Occipital lobe (tissue), 2 donors: ENCODE measurements around the gene SAMD10. TPM values are rescaled to one million over a fixed set of nuclear protein-coding genes. Genes with fewer than 3 reads are reported as not detected.

Source experiments
- small RNA-seq: library from RNA; depleted of rRNA; stranded (forward); fragments of <200 nt; gene quantifications from one replicate; pipeline ENCODE3, GENCODE V24; 2014
- total RNA-seq: library from RNA; depleted of rRNA; stranded (reverse); fragments of >200 nt; gene quantifications from one replicate; pipeline ENCODE4 v1.2.3, GENCODE V29; 2014

SAMD10 gene
- total RNA-seq, 1 donor from 2014 or later: 6.4 TPM

Small RNAs within 50 kb of the gene (small RNA-seq; reads per million reads assigned to genes)
- not detected for gene MIR647

Other genes with a start within 250 kb of the SAMD10 start
- 1.7 TPM for gene LIME1, start 243.0 kb downstream of the SAMD10 start, total RNA-seq
- gene SLC2A4RG, start 239.9 kb downstream of the SAMD10 start, total RNA-seq: 2.8 TPM
- gene ZBTB46, start 148.4 kb downstream of the SAMD10 start, total RNA-seq: 21.5 TPM
- gene ABHD16B, start 118.1 kb downstream of the SAMD10 start, total RNA-seq: not detected
- 20.3 TPM for gene TPD52L2, start 114.4 kb downstream of the SAMD10 start, total RNA-seq
- gene DNAJC5, start 84.5 kb downstream of the SAMD10 start, total RNA-seq: 99.7 TPM
- gene UCKL1, start 23.2 kb downstream of the SAMD10 start, total RNA-seq: 17.8 TPM
- 15.8 TPM for gene ZNF512B, start 9.7 kb downstream of the SAMD10 start, total RNA-seq
- gene PRPF6, start 1.5 kb upstream of the SAMD10 start, total RNA-seq: 71.0 TPM
- 1.2 TPM for gene C20orf204, start 56.5 kb upstream of the SAMD10 start, total RNA-seq
- 0.31 TPM for gene SOX18, start 70.0 kb upstream of the SAMD10 start, total RNA-seq
- 36.0 TPM for gene TCEA2, start 83.6 kb upstream of the SAMD10 start, total RNA-seq
- gene RGS19, start 99.9 kb upstream of the SAMD10 start, total RNA-seq: 10.1 TPM
- 14.3 TPM for gene OPRL1, start 100.4 kb upstream of the SAMD10 start, total RNA-seq
- gene LKAAEAR1, start 104.8 kb upstream of the SAMD10 start, total RNA-seq: 0.78 TPM
- not detected for gene NPBWR2, start 127.9 kb upstream of the SAMD10 start, total RNA-seq
- gene MYT1, start 184.8 kb upstream of the SAMD10 start, total RNA-seq: 5.9 TPM